Activated CD4-positive, alpha-beta T cell treated with anti-CD3 and anti-CD28 coated beads, Interleukin-10, Interleukin-2, amounts not matched to agents 100 ng/mL and 50 ng/mL, durations not matched to agents 16 hours and 8 hours (primary cell): ENCODE measurements around the gene NPHS1.
"Not testable (repeated sequence)": the region's sequence is repeated elsewhere in the genome, so short reads cannot be mapped to it uniquely, and the experiment has no call there.

Experiments used
- DNase-seq: peaks from one replicate; pipeline ENCODE4 v3.0.0-alpha.2; 2020

The NPHS1 gene

GRCh38 chr19:35846038-35846668, 6.2 kb downstream of the NPHS1 start:
- DNase-seq, result no peak

DNA sequence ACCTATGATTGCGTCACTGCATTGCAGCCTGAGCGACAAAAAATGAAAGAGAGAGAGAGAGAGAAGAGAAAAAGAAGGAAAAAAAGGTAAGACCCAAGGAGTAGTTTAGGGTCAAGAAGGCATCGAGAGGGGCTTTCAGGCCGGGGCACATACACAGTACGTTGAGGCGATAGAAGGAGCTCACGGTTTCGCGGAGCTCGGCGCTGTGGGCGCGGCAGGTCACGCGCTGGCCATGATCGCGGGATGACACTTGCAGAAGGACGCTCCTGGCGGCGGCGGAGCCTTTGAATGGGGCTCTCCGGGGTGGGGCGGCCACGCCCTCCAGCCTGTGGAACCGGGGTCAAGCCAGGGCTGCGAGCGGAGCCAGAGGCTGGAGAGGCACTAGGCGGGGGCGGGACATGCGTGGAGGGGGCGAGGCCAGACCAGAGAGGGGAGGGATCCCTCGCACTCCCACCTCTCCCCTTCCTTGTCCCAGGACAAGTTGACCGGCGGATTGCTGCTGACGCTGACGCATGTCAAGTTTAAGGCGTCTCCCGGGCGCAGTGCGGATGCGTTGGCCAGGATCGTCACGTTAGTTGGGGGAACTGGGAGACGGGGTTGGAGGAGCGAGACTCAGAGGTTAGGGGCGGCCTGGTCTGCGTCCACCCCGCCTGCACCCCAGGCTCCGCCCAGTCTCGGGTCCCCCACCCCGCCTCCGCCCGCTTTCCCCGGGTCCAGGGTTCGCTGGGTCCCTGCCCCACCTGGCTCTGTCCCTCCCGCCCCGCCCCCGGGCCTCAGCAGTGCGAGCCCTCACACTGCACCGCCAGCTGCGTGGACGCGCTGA, 6.9 kb downstream of the NPHS1 start:
- DNase-seq, result no peak

DNA sequence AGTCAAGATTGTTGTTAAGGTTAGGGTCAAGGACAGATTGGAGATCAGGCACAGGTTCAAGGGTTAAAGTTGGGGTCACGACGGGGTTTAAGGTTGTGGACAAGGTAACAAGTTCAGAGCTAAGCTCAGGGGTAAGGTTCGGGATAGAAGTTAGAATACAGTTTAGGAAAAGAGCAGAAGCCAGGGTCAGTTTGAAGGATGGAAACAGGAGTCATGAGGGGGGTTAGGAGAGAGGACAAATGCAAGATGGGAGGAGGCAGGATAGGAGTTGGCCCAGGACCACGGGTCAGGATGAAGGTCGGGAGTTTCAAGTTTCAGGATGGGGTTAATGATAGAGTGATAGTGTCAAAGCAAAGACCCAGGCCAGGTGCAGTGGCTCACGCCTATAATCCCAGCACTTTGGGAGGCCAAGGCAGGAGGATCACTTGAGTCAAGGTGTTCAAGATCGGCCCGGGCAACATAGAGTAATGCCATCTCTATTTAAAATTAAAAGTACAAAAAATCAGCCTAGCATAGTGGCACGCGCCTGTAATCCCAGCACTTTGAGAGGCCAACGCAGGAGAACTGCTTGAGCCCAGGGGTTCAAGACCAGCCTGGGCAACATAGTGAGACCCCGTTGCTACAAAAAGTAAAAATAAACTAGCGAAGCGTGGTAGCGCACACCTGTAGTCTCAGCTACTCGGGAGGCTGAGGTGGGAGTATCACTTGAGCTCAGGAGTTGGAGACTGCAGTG, 7.7 kb downstream of the NPHS1 start:
- DNase-seq, result no peak

- no peak for DNase-seq
Measured at GRCh38 chr19:35843676-35844481, 8.4 kb downstream of the NPHS1 start.

- DNase-seq, result no peak
Measured at GRCh38 chr19:35842666-35843272, 9.5 kb downstream of the NPHS1 start.

DNA sequence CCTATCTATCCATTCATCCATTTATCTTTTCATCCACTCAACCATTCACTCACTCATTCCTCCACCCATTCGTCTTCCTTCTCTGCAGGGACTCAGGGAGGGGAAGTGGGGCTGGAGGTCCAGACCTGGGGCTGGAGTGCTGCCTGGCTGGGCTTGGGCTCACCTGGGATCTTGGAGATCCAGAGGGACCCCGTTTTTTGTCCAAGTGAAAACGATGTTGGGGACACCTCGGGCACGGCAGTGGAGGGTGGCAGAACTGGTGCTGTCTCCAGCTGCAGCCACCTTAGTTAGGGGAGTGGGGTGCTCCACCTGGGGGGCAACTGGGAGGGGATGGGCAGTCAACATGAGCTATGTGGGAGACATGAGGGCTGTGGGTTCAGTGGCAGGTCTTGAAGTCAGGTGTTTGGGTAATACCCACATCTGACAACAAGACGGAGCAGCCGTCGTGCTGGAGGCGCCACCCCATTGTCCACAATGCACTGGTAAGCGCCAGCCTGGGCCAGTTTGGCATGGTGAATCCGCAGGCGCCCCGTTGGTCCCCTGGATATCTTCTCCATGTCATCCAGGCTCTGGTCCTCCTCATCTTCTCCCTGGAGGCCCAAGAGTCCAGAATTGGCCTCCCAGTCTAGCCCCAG, 10.2 kb downstream of the NPHS1 start:
- no peak for DNase-seq

DNA sequence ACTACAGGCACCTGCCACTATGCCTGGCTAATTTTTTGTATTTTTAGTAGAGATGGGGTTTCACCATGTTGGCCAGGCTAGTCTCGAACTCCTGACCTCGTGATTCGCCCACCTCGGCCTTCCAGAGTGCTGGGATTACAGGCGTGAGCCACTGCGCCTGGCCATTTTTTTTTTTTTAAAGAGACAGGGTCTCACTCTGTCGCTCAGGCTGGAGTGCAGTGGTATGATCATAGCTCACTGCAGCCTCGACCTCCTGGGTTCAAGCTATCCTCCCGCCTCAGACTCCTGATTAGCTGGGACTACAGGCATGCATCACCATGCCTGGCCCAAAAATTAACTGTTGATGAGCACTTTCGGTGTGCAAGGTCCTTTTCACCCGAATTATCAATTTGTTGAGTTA, 16.2 kb downstream of the NPHS1 start:
- DNase-seq, result not testable (repeated sequence)

DNA sequence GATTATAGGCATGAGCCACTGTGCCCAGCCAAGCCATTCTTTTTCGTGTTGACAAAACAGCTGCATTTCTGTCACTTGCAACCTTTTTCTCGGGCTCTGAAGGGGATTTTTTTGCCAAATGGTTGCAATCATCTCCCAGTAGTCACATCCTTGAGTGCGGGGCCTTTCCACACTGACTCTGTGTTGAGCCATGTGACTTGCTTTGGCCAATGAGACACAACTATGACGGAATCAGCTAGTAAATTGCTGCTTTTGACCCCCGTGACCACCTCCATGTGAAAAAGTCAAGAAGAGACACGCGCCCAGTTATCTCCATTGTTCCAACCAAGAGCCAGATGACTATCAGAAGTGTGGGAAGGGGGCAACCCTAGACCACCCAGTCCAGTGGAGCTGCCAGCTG, 18.3 kb downstream of the NPHS1 start:
- DNase-seq, result no peak

DNA sequence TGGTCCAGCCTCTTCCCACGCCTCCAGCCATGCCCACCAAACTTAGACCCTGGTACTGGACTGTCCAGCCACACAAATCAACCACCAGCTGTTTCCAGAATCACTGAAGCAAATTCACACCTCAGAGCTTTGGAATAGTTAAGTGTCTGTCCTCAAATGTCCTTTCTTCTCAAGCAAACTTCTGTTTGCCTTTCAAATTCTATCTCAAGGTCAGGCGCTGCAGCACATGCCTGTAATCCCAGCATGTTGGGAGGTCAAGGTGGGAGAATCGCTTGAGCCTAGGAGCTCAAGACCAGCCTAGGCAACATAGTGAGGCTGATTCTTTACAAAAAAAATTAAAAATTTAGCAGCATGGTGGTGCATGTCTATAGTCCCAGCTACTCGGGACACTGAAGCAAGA, 20.2 kb downstream of the NPHS1 start:
- DNase-seq, result no peak

DNA sequence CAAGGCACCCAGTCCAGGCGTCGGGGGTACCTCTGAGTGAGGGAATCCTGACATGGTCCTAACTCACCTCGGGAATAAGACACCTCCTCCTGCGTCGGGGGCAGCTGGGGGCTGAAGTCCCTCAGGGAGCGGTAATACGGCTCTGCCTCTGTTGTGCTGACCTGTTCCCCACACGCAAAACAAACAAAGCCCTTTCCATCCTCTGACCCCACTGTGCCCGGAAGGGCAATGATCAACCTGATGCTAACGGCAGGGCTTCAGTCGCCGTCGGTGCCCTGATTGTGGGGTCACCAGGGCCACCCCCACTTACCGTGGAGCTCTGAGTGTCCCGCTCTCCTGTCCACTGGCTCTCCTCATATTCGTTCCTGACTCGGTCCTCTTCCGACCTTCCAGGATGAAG, 21.3 kb downstream of the NPHS1 start:
- DNase-seq, result no peak

- peak; percentile 38 for DNase-seq
Measured at GRCh38 chr19:35828692-35829301, 23.5 kb downstream of the NPHS1 start.

DNA sequence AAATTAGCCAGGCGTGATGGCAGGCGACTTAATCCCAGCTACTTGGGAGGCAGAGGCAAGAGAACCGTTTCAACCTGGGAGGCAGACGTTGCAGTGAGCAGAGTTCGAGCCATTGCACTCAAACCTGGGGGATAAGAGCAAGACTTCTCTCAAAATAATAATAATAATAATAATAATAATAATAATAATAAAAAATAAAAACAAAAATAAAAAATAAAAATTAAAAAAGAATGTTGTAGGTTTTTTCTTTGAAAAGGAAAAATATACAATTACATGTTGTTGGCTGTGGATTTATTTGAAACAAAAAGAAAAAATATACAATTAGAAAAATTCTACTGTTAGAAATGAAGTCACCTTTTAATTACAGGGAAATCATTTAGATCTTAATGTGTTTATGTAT, 28.2 kb downstream of the NPHS1 start:
- no peak for DNase-seq

DNA sequence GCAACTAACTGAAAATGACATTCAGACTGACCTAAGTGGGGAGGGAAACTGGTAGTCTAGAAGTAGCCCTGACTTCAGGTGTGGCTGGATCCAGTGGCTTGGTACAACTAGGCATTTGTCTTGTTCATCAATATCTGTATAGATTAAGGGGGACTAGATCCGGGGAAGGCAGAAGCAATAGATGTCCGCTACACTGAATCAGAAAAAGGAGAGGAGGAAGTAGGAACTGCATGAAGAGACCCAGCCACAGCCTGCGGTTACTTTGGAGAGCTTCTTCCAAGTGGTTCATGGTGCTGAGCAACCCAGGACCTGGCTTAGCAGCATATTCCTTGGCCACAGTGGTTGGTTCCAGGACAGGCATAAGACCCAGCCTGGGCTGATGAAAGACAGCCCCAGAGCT, 29.7 kb downstream of the NPHS1 start:
- DNase-seq, result no peak

GRCh38 chr19:35818445-35818844, 33.9 kb downstream of the NPHS1 start:
- no peak for DNase-seq

DNA sequence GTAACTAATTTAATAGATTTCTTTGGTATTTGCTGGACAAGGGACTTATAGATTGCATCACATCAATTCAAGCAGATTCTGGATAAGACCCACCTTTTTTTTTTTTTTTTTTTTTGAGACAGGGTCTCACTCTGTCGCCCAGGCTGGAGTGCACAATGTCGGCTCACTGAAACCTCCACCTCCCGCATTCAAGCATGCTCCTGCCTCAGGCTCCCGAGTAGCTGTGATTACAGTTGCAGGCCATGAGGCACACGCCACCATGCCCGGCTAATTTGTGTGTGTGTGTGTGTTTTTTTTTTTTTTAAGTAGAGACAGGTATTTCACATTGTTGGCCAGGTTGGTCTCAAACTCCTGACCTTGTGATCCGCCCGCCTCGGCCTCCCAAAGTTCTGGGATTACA, 35.5 kb downstream of the NPHS1 start:
- no peak for DNase-seq

DNA sequence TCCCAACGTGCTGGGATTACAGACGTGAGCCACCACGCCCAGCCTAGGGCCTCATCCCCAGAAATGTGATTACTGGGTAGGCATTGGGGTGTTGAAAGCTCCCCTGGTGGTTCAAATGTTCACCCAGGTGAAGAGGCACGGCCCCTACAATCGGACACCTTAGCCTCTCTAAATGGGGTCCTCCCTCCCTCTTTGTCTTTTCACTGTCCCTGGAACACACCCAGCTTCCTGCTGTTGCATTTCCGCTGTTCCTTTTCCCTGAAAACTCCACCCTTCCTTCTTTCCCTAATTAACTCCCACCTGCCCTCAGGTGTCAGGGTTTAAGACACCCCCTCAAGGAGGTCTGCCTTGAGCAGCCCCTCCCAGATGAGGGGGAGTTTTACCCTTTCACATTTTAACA, 36.0 kb downstream of the NPHS1 start:
- no peak for DNase-seq

DNA sequence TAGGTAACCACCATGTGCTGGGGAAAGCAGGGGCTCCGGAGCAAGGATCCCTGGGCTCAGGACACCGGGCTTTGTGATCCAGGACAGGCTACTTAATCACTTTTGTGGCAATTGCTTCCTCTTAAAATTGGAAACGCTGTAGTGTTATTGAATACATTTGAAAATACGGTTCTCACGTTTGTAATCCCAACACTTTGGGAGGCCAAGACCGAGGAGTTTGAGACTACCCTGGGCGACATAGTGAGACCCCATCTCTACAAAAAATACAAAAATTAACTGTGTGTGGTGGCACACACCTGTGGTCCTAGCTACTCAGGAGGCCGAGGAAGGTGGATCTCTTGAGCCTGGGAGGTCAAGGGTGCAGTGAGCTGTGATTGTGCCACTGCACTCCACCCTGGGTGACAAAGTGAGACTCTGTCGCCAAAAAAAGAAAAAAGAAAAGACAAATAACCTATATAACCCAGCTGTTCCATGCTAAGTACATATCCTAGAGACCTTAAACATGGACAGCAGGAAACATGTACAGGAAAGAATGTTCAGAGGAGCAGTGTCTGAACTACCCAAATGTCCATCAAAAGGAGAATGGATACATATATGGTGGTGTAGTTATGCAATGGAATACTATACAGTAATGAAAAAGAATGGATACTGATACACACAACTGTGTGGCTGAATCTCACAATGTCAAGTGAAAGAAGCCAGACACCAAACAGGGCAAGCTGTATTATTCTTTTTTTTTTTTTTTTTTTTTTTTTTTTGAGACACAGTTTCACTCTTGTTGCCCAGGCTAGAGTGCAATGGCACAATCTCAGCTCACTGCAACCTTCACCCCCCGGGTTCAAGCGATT, 39.0 kb downstream of the NPHS1 start:
- no peak for DNase-seq

- no peak for DNase-seq
Measured at GRCh38 chr19:35812220-35813042, 39.9 kb downstream of the NPHS1 start, which contains the start of gene PRODH2. PRODH2 (minus strand) TSS chr19:35812845; CDS start chr19:35812805, 40 bp downstream.
